ENCODE results near the gene PARD6A. TPM values are rescaled to one million over a fixed set of nuclear protein-coding genes. Genes with fewer than 3 reads are reported as not detected.
A peak's percentile ranks its signal among the peaks of the same experiment; 100 is the strongest.

Gene PARD6A
- total and polyA plus RNA-seq, 2 donors (not counting 3 experiments of a cell fraction or from before 2014, with no cell fraction given), result 1.3 to 2.9 TPM

DNA sequence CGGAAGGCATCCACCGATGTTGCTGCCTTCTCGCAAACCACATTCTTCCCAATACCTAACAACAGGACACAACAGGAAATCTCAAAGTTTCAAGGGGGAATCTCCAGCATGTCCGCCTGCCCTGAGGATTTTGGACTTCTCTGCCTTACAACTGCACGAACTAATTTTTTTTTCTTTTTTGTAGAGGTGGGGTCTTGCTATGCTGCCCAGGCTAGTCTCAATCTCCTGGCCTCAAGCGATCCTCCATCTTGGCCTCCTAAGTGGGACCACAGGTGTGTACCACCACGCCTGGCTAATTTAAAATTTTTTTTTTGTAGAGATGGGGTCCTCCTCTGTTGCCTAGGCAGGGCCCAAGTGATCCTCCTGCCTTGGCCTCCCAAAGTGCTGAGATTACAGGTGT lies 15.2 kb downstream of the PARD6A start:
- dilution Hi-C loops (cut with MboI; ENCODE audit: extremely low pct_ligation_motif_present, low sequenced_read_pairs), result loop anchor here (25.0 kb wide), 1 partner anchor 236 kb away; no protein-coding TSS in a partner anchor
- Histone ChIP-seq H3K9ac (replicated peaks; ENCODE audit: extremely low read depth, insufficient read depth, low read length) (no peak overlapping the region), H3K27ac (ENCODE audit: insufficient read depth, low read depth, low read length) (no peak overlapping the region), H3K27me3 (ENCODE audit: control insufficient read depth in 2 of 2, insufficient read depth in 2 of 2, low read length in 2 of 2) (no peaks in the 10 kb centered on the region), H3K9me3 (replicated peaks; ENCODE audit: control insufficient read depth, insufficient read depth, low read length) (no peaks in the 10 kb centered on the region), H3K79me2 (ENCODE audit: control insufficient read depth, insufficient read depth, low read length) (no peaks in the 10 kb centered on the region), H3K4me1 (ENCODE audit: control insufficient read depth, extremely low read depth, insufficient read depth, low read length) (peaks cover 26% of the 10 kb centered on the region), H3K4me3 (replicated peaks in 1 of 3; ENCODE audit: insufficient read depth in 1 of 3, low read depth in 1 of 3, low read length in 3 of 3) (no peak overlapping the region), H3K36me3 (ENCODE audit: control insufficient read depth in 2 of 2, extremely low read depth in 1 of 2, insufficient read depth in 2 of 2, low read length in 2 of 2) (peaks cover 0 to 15% of the 10 kb centered on the region in 2 experiments), H2AFZ (ENCODE audit: low read depth, low read length) (no peak overlapping the region), H3K9me1 (replicated peaks; ENCODE audit: control insufficient read depth, extremely low read depth, insufficient read depth, low read length) (no peaks in the 10 kb centered on the region), H4K20me1 (replicated peaks; ENCODE audit: control insufficient read depth, extremely low read depth, insufficient read depth, low read length) (no peaks in the 10 kb centered on the region), H3K4me2 (ENCODE audit: insufficient read depth, low read length) (no peak overlapping the region)
- POLR2A ChIA-PET, result no interaction called here
- DNase-seq (ENCODE audit: low read depth, low spot score), result no peak
- TF ChIP-seq, protein P1, sequence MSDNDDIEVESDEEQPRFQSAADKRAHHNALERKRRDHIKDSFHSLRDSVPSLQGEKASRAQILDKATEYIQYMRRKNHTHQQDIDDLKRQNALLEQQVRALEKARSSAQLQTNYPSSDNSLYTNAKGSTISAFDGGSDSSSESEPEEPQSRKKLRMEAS (IDR thresholded peaks at IDR 0.05; ENCODE audit: insufficient read depth, insufficient read length), result no peak
- FAIRE-seq, result no peak
- intact Hi-C loops (cut with micrococcal nuclease), result no loop called here
- CTCF ChIA-PET, result interaction anchor here (0.7 to 2.5 kb wide), 4 partner anchors 10 to 140 kb away, joined by 3 to 18 read pairs (median 6); partner anchors contain the start of genes C16orf86, ENKD1, RANBP10 and TSNAXIP1
- BruUV-seq (replicated peaks), result no TSS peak

GRCh38 chr16:67676516-67676915 lies 15.8 kb downstream of the PARD6A start:
- Histone ChIP-seq H3K79me2 (ENCODE audit: control insufficient read depth, insufficient read depth, low read length) (no peaks in the 10 kb centered on the region), H3K27me3 (ENCODE audit: control insufficient read depth in 2 of 2, insufficient read depth in 2 of 2, low read length in 2 of 2) (no peaks in the 10 kb centered on the region), H3K9me1 (replicated peaks; ENCODE audit: control insufficient read depth, extremely low read depth, insufficient read depth, low read length) (no peaks in the 10 kb centered on the region), H3K4me1 (ENCODE audit: control insufficient read depth, extremely low read depth, insufficient read depth, low read length) (peaks cover 26% of the 10 kb centered on the region), H3K9ac (replicated peaks; ENCODE audit: extremely low read depth, insufficient read depth, low read length) (no peak overlapping the region), H3K4me2 (ENCODE audit: insufficient read depth, low read length) (no peak overlapping the region), H3K36me3 (ENCODE audit: control insufficient read depth in 2 of 2, extremely low read depth in 1 of 2, insufficient read depth in 2 of 2, low read length in 2 of 2) (peaks cover 0 to 18% of the 10 kb centered on the region in 2 experiments), H2AFZ (ENCODE audit: low read depth, low read length) (no peak overlapping the region), H4K20me1 (replicated peaks; ENCODE audit: control insufficient read depth, extremely low read depth, insufficient read depth, low read length) (no peaks in the 10 kb centered on the region), H3K4me3 (replicated peaks in 1 of 3; ENCODE audit: insufficient read depth in 1 of 3, low read depth in 1 of 3, low read length in 3 of 3) (no peak overlapping the region), H3K27ac (ENCODE audit: insufficient read depth, low read depth, low read length) (no peak overlapping the region), H3K9me3 (replicated peaks; ENCODE audit: control insufficient read depth, insufficient read depth, low read length) (no peaks in the 10 kb centered on the region)
- intact Hi-C loops (cut with micrococcal nuclease) (no loop called here), dilution Hi-C loops (cut with MboI; ENCODE audit: extremely low pct_ligation_motif_present, low sequenced_read_pairs) (loop anchor here (25.0 kb wide), 1 partner anchor 236 kb away; no protein-coding TSS in a partner anchor)
- no TSS peak for BruUV-seq (replicated peaks)
- POLR2A ChIA-PET, result interaction anchor here (1.2 kb wide), 1 partner anchor 42 kb away, joined by 4 read pairs; no protein-coding TSS in a partner anchor
- CTCF ChIA-PET, result interaction anchor here (0.7 to 2.5 kb wide), 7 partner anchors 10 to 156 kb away, joined by 3 to 18 read pairs (median 5); partner anchors contain the start of genes C16orf86, ENKD1, RANBP10 and TSNAXIP1
- FAIRE-seq (peak; percentile 82), DNase-seq (ENCODE audit: low read depth, low spot score) (peak; percentile 77)
- peak; percentile 22 for TF ChIP-seq POLR2AphosphoS5 (IDR thresholded peaks at IDR 0.05; ENCODE audit: insufficient read depth, low read depth, low read length)
- no peak for TF ChIP-seq CTCF (IDR thresholded peaks at IDR 0.05; ENCODE audit: extremely low read depth in 1 of 2, insufficient read depth in 1 of 2, low read depth in 1 of 2, low read length in 2 of 2)
